Stimulated activated CD4-positive, alpha-beta T cell treated with anti-CD3 and anti-CD28 coated beads, Interleukin-4, amount 100 ng/mL, for 1 hour (primary cell): ENCODE data around the gene ANTXRL.
"Not testable (repeated sequence)": the region's sequence is repeated elsewhere in the genome, so short reads cannot be mapped to it uniquely, and the experiment has no call there.

Experiments used
- DNase-seq: peaks from one replicate; pipeline ENCODE4 v3.0.0-alpha.2; 2020

The ANTXRL gene

GRCh38 chr10:46255210-46255609 lies 31.6 kb upstream of the ANTXRL start:
- not testable (repeated sequence) for DNase-seq

GRCh38 chr10:46255801-46256747 lies 30.7 kb upstream of the ANTXRL start:
- peak; percentile 60 for DNase-seq

- DNase-seq: no peak
Observed at GRCh38 chr10:46257099-46257498, 29.7 kb upstream of the ANTXRL start.

- not testable (repeated sequence) for DNase-seq
Observed at GRCh38 chr10:46262906-46263560, 23.8 kb upstream of the ANTXRL start.

- no peak for DNase-seq
Observed at GRCh38 chr10:46263831-46264268, 22.9 kb upstream of the ANTXRL start.

- no peak for DNase-seq
Observed at GRCh38 chr10:46264336-46264735, 22.5 kb upstream of the ANTXRL start.

GRCh38 chr10:46264737-46265368 lies 21.9 kb upstream of the ANTXRL start:
- no peak for DNase-seq

GRCh38 chr10:46265566-46266305 lies 21.1 kb upstream of the ANTXRL start:
- DNase-seq: not testable (repeated sequence)

- no peak for DNase-seq
Observed at GRCh38 chr10:46266306-46266985, 20.4 kb upstream of the ANTXRL start.

- DNase-seq: no peak
Observed at GRCh38 chr10:46267132-46267985, 19.4 kb upstream of the ANTXRL start.

GRCh38 chr10:46268076-46268881 lies 18.5 kb upstream of the ANTXRL start:
- peak; percentile 58 for DNase-seq

GRCh38 chr10:46269554-46270053 lies 17.2 kb upstream of the ANTXRL start:
- not testable (repeated sequence) for DNase-seq

GRCh38 chr10:46270086-46270811 lies 16.5 kb upstream of the ANTXRL start:
- no peak for DNase-seq

GRCh38 chr10:46270963-46271530 lies 15.8 kb upstream of the ANTXRL start:
- not testable (repeated sequence) for DNase-seq

GRCh38 chr10:46271795-46272499 lies 14.8 kb upstream of the ANTXRL start:
- not testable (repeated sequence) for DNase-seq

- DNase-seq: no peak
Observed at GRCh38 chr10:46272863-46273415, 13.9 kb upstream of the ANTXRL start.

- no peak for DNase-seq
Observed at GRCh38 chr10:46273506-46274477, 13.0 kb upstream of the ANTXRL start.
